MCF 10A (cell line): Measurements from ENCODE around the gene CHCHD5. TPM values are rescaled to one million over a fixed set of nuclear protein-coding genes. Genes with fewer than 3 reads are reported as not detected.
"Not testable (repeated sequence)": the region's sequence is repeated elsewhere in the genome, so short reads cannot be mapped to it uniquely, and the experiment has no call there.

Experiments used
- BruUV-seq: library from RNA; stranded (reverse); fragments of 400-500 nt; replicated peaks from 2 replicates; lab custom pipeline; 2021; lab: Mats Ljungman, UMichigan
- CTCF ChIA-PET: fragments of 300-600 bp; sonication (Branson Sonifier 250); formaldehyde crosslinking; extraction: SDS; loops from one replicate; lab custom pipeline; 2021; ENCODE audit warnings: antibody characterized with exemption, inconsistent platforms; lab: Yijun Ruan, JAX
- POLR2A ChIA-PET: fragments of 300-600, 350-650 bp; sonication (Branson Sonifier 250); formaldehyde crosslinking; extraction: SDS; loops from one replicate; lab custom pipeline; 2020; ENCODE audit warnings: antibody characterized with exemption, inconsistent platforms; lab: Yijun Ruan, JAX
- DNase-seq: peaks from one replicate; pipeline ENCODE4 v3.0.0-alpha.2; 2018; ENCODE audit not compliant: unreplicated experiment
- H3K27ac Mint-ChIP-seq: one replicate; pipeline ENCODE4 v1.8.0; 2022; ENCODE audit warnings: mild to moderate bottlenecking, low read depth, mixed read lengths; ENCODE audit not compliant: unreplicated experiment
- H3K27me3 Mint-ChIP-seq: one replicate; pipeline ENCODE4 v1.8.0; 2022; ENCODE audit warnings: mixed read lengths; ENCODE audit not compliant: insufficient read depth, unreplicated experiment
- H3K36me3 Mint-ChIP-seq: one replicate; pipeline ENCODE4 v1.8.0; 2022; ENCODE audit warnings: mild to moderate bottlenecking, moderate library complexity, mixed read lengths; ENCODE audit not compliant: insufficient read depth, unreplicated experiment
- H3K4me1 Mint-ChIP-seq: one replicate; pipeline ENCODE4 v1.8.0; 2022; ENCODE audit warnings: mixed read lengths; ENCODE audit not compliant: insufficient read depth, unreplicated experiment
- H3K4me3 Mint-ChIP-seq: one replicate; pipeline ENCODE4 v1.8.0; 2022; ENCODE audit warnings: mild to moderate bottlenecking, moderate library complexity, mixed read lengths; ENCODE audit not compliant: unreplicated experiment
- H3K9me3 Mint-ChIP-seq: one replicate; pipeline ENCODE4 v1.8.0; 2022; ENCODE audit warnings: mixed read lengths; ENCODE audit not compliant: unreplicated experiment
- CTCF ChIP-seq: fragments of 200-600 bp; IDR thresholded peaks from one replicate; pipeline ENCODE4 v1.8.0; 2022; ENCODE audit warnings: antibody characterized with exemption, mild to moderate bottlenecking; ENCODE audit not compliant: unreplicated experiment
- intact Hi-C: fragments of 100-400 bp; cut with micrococcal nuclease; formaldehyde crosslinking; loops from 2 replicates; pipeline ENCODE4 v1.14.1; 2022
- total RNA-seq: library from RNA; stranded (reverse); gene quantifications from 2 replicates; pipeline ENCODE4 v1.2.3, GENCODE V29; 2022

CHCHD5 gene
- total RNA-seq, 1 experiment from 2014 or later = 56.1 TPM

GRCh38 chr2:112542984-112543661 is 41.3 kb upstream of the CHCHD5 start:
- TF ChIP-seq CTCF = no peak
- peak; percentile 41 for DNase-seq
- ChIA-PET POLR2A (interaction anchor here (0.6 to 3.6 kb wide), 10 partner anchors 10 to 288 kb away, joined by 3 to 23 read pairs (median 5); partner anchors contain the start of genes CHCHD5, SLC20A1 and ZC3H8), CTCF (interaction anchor here (0.6 to 1.1 kb wide), 6 partner anchors 15 to 172 kb away, joined by 3 to 8 read pairs (median 3); no protein-coding TSS in a partner anchor)
- Mint-ChIP-seq H3K9me3 (no peaks in the 10 kb centered on the region), H3K4me1 (peaks cover 14% of the 10 kb centered on the region), H3K36me3 (peaks cover 20% of the 10 kb centered on the region), H3K27me3 (no peaks in the 10 kb centered on the region), H3K27ac (no peak overlapping the region), H3K4me3 (no peak overlapping the region)
- intact Hi-C loops = loop anchor here (1.0 to 2.0 kb wide), 5 partner anchors 40 to 284 kb away; partner anchors contain the start of gene SLC20A1
- BruUV-seq = TSS peak; percentile 44

DNA sequence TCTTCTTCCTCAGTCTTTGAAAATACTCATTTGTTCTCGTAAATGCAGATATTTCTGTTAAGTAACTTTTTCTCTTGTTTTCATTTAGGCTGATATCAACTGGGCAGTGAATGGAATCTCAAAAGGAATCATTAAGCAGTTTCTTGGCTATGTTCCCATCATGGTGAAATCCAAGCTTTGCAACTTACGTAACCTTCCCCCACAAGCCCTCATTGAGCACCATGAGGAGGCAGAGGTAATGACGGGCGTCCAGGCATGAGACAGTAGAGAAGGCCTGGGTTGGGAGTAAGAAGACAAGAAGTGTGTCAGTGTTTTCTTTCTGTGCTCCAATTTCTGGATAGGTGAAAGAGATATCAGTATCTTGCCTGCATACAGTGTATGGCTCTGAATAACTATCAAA is 37.1 kb upstream of the CHCHD5 start:
- POLR2A ChIA-PET = interaction anchor here (0.9 kb wide), 1 partner anchor 66 kb away, joined by 3 read pairs; no protein-coding TSS in a partner anchor
- Mint-ChIP-seq H3K27me3 (no peaks in the 10 kb centered on the region), H3K4me1 (peaks cover 9% of the 10 kb centered on the region), H3K4me3 (no peak overlapping the region), H3K27ac (peak overlapping the region; percentile 40), H3K36me3 (peaks cover 62% of the 10 kb centered on the region), H3K9me3 (no peaks in the 10 kb centered on the region)
- DNase-seq = peak; percentile 94
- TF ChIP-seq CTCF = no peak
- CTCF ChIA-PET = interaction anchor here (0.7 kb wide), 2 partner anchors 10 to 36 kb away, joined by 3 read pairs; no protein-coding TSS in a partner anchor
- intact Hi-C loops = no loop called here
- no TSS peak for BruUV-seq

DNA sequence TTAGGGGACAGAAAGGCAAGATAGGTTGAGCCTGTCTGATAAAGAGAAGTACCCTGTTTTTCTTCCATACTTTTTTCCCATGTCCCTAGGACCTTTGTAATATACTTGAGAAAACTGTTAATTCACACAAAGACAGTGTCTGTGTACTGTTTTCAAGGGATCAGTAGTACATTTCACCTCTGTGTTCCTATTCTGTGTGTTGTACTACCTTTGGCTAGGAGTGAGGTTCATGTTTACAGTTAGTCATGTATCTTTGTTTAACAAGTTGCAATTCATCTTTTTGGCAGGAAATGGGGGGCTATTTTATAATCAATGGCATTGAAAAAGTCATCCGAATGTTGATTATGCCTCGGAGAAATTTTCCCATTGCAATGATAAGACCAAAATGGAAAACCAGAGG is 35.4 kb upstream of the CHCHD5 start:
- no peak overlapping the region for H3K27ac Mint-ChIP-seq
- no TSS peak for BruUV-seq
- no peak overlapping the region for H3K4me3 Mint-ChIP-seq
- no peaks in the 10 kb centered on the region for H3K9me3 Mint-ChIP-seq
- CTCF ChIA-PET = interaction anchor here (1.2 kb wide), 1 partner anchor 177 kb away, joined by 3 read pairs; no protein-coding TSS in a partner anchor
- POLR2A ChIA-PET = no interaction called here
- H3K27me3 Mint-ChIP-seq = no peaks in the 10 kb centered on the region
- no peak for DNase-seq
- intact Hi-C loops = no loop called here
- H3K36me3 Mint-ChIP-seq = peaks cover 78% of the 10 kb centered on the region
- no peak for TF ChIP-seq CTCF
- H3K4me1 Mint-ChIP-seq = peaks cover 9% of the 10 kb centered on the region

- no peak for DNase-seq
- H3K4me3 Mint-ChIP-seq = no peak overlapping the region
- H3K27ac Mint-ChIP-seq = no peak overlapping the region
- BruUV-seq = no TSS peak
- ChIA-PET CTCF (interaction anchor here (0.5 to 0.6 kb wide), 3 partner anchors 171 to 307 kb away, joined by 3 read pairs; no protein-coding TSS in a partner anchor), POLR2A (interaction anchor here (0.7 kb wide), 1 partner anchor 198 kb away, joined by 4 read pairs; the partner anchor contains the start of gene CKAP2L)
- H3K36me3 Mint-ChIP-seq = peaks cover 100% of the 10 kb centered on the region
- intact Hi-C loops = no loop called here
- H3K9me3 Mint-ChIP-seq = no peaks in the 10 kb centered on the region
- no peak for TF ChIP-seq CTCF
- H3K4me1 Mint-ChIP-seq = no peaks in the 10 kb centered on the region
- H3K27me3 Mint-ChIP-seq = no peaks in the 10 kb centered on the region
Observed at GRCh38 chr2:112566104-112566503, 18.3 kb upstream of the CHCHD5 start.

- BruUV-seq, H3K9me3 Mint-ChIP-seq, POLR2A ChIA-PET, DNase-seq, intact Hi-C loops, H3K4me3 Mint-ChIP-seq, H3K27me3 Mint-ChIP-seq, H3K27ac Mint-ChIP-seq, H3K4me1 Mint-ChIP-seq: not testable (repeated sequence)
- CTCF ChIA-PET = interaction anchor here (0.6 kb wide), 1 partner anchor 170 kb away, joined by 3 read pairs; no protein-coding TSS in a partner anchor
- H3K36me3 Mint-ChIP-seq = peaks cover 100% of the 10 kb centered on the region
Observed at GRCh38 chr2:112566508-112566907, 17.9 kb upstream of the CHCHD5 start.
